Measurements from ENCODE around the gene ARHGEF37.
"Not testable (repeated sequence)": the region's sequence is repeated elsewhere in the genome, so short reads cannot be mapped to it uniquely, and the experiment has no call there.

ARHGEF37 gene

GRCh38 chr5:149567226-149567625, 14.1 kb upstream of the ARHGEF37 start:
- DNase-seq (ENCODE audit: low read depth, low spot score), result no peak

- DNase-seq (ENCODE audit: low read depth, low spot score), result no peak
These were observed 9.1 kb upstream of the ARHGEF37 start for GRCh38 chr5:149572170-149572569.

GRCh38 chr5:149572576-149573231, 8.6 kb upstream of the ARHGEF37 start:
- DNase-seq (ENCODE audit: low read depth, low spot score), result no peak

- DNase-seq (ENCODE audit: low read depth, low spot score), result no peak
These were observed 6.2 kb upstream of the ARHGEF37 start for GRCh38 chr5:149575131-149575530.

- no peak for DNase-seq (ENCODE audit: low read depth, low spot score)
These were observed 5.3 kb upstream of the ARHGEF37 start for GRCh38 chr5:149576021-149576420.

- DNase-seq (ENCODE audit: low read depth, low spot score), result no peak
These were observed 2.4 kb upstream of the ARHGEF37 start for GRCh38 chr5:149578896-149579295.

GRCh38 chr5:149580808-149581191, 498 bp upstream of the ARHGEF37 start:
- DNase-seq (ENCODE audit: low read depth, low spot score), result no peak

GRCh38 chr5:149581931-149582768, 852 bp downstream of the ARHGEF37 start:
- DNase-seq (ENCODE audit: low read depth, low spot score), result peak; percentile 79

- DNase-seq (ENCODE audit: low read depth, low spot score), result no peak
These were observed 2.1 kb downstream of the ARHGEF37 start for GRCh38 chr5:149583394-149583793.

GRCh38 chr5:149584121-149584520, 2.8 kb downstream of the ARHGEF37 start:
- DNase-seq (ENCODE audit: low read depth, low spot score), result no peak

GRCh38 chr5:149585910-149586309, 4.6 kb downstream of the ARHGEF37 start:
- DNase-seq (ENCODE audit: low read depth, low spot score), result no peak

GRCh38 chr5:149586708-149587318, 5.5 kb downstream of the ARHGEF37 start:
- DNase-seq (ENCODE audit: low read depth, low spot score), result no peak

GRCh38 chr5:149588936-149589335, 7.6 kb downstream of the ARHGEF37 start:
- no peak for DNase-seq (ENCODE audit: low read depth, low spot score)

- no peak for DNase-seq (ENCODE audit: low read depth, low spot score)
These were observed 12.1 kb downstream of the ARHGEF37 start for GRCh38 chr5:149593370-149593769.

GRCh38 chr5:149594206-149594895, 13.1 kb downstream of the ARHGEF37 start:
- DNase-seq (ENCODE audit: low read depth, low spot score), result no peak

GRCh38 chr5:149595105-149595504, 13.8 kb downstream of the ARHGEF37 start:
- DNase-seq (ENCODE audit: low read depth, low spot score), result not testable (repeated sequence)

- no peak for DNase-seq (ENCODE audit: low read depth, low spot score)
These were observed 15.4 kb downstream of the ARHGEF37 start for GRCh38 chr5:149596712-149597111.

- DNase-seq (ENCODE audit: low read depth, low spot score), result no peak
These were observed 16.3 kb downstream of the ARHGEF37 start for GRCh38 chr5:149597618-149598017.

GRCh38 chr5:149598234-149598633, 16.9 kb downstream of the ARHGEF37 start:
- DNase-seq (ENCODE audit: low read depth, low spot score), result not testable (repeated sequence)

- peak; percentile 11 for DNase-seq (ENCODE audit: low read depth, low spot score)
These were observed 17.7 kb downstream of the ARHGEF37 start for GRCh38 chr5:149598966-149599365.

- no peak for DNase-seq (ENCODE audit: low read depth, low spot score)
These were observed 18.1 kb downstream of the ARHGEF37 start for GRCh38 chr5:149599375-149599774.

GRCh38 chr5:149600932-149601331, 19.6 kb downstream of the ARHGEF37 start:
- DNase-seq (ENCODE audit: low read depth, low spot score), result peak; percentile 15

All from ELF-1 (cell line).